ENCODE results near the gene PRDX2.

Gene PRDX2

GRCh38 chr19:12783849-12784393, 17.7 kb downstream of the PRDX2 start:
- Mint-ChIP-seq H3K27me3 (ENCODE audit: low read depth) (no peaks in the 10 kb centered on the region), H3K4me1 (peaks cover 29% of the 10 kb centered on the region), H3K36me3 (ENCODE audit: low read depth) (no peaks in the 10 kb centered on the region), H3K9me3 (no peaks in the 10 kb centered on the region), H3K4me3 (peak overlapping the region; percentile 73 to 83 (median 81)), H3K27ac (peak overlapping the region in 1 of 3 experiments; percentile 85)
- no peak for TF ChIP-seq CTCF (IDR thresholded peaks at IDR 0.05; ENCODE audit: unreplicated experiment in 3 of 3)

- H3K4me1 Mint-ChIP-seq: peaks cover 29% of the 10 kb centered on the region
- no peak for TF ChIP-seq CTCF (IDR thresholded peaks at IDR 0.05; ENCODE audit: unreplicated experiment in 3 of 3)
- H3K9me3 Mint-ChIP-seq: no peaks in the 10 kb centered on the region
- no peaks in the 10 kb centered on the region for H3K36me3 Mint-ChIP-seq (ENCODE audit: low read depth)
- peak overlapping the region in 1 of 3 experiments; percentile 85 for H3K27ac Mint-ChIP-seq
- no peaks in the 10 kb centered on the region for H3K27me3 Mint-ChIP-seq (ENCODE audit: low read depth)
- H3K4me3 Mint-ChIP-seq: peak overlapping the region; percentile 73 to 83 (median 81)
Measured at GRCh38 chr19:12783291-12783848, 18.2 kb downstream of the PRDX2 start.

- Mint-ChIP-seq H3K9me3 (no peaks in the 10 kb centered on the region), H3K27me3 (ENCODE audit: low read depth) (no peaks in the 10 kb centered on the region), H3K27ac (peak overlapping the region in 2 of 3 experiments; percentile 97 to 98), H3K36me3 (ENCODE audit: low read depth) (no peaks in the 10 kb centered on the region), H3K4me1 (peaks cover 25% of the 10 kb centered on the region), H3K4me3 (peak overlapping the region; percentile 87 to 88 (median 87))
- TF ChIP-seq CTCF (IDR thresholded peaks at IDR 0.05; ENCODE audit: unreplicated experiment in 3 of 3): no peak
Measured at GRCh38 chr19:12782424-12783290, 18.9 kb downstream of the PRDX2 start.

- no peaks in the 10 kb centered on the region for H3K9me3 Mint-ChIP-seq
- H3K4me1 Mint-ChIP-seq: peaks cover 30% of the 10 kb centered on the region
- TF ChIP-seq CTCF (IDR thresholded peaks at IDR 0.05; ENCODE audit: unreplicated experiment in 3 of 3): no peak
Measured at GRCh38 chr19:12782174-12782423, 19.5 kb downstream of the PRDX2 start.

GRCh38 chr19:12779162-12779993, 22.2 kb downstream of the PRDX2 start:
- H3K27ac Mint-ChIP-seq: peak overlapping the region; percentile 99 to 100 (median 99)
- TF ChIP-seq CTCF (IDR thresholded peaks at IDR 0.05; ENCODE audit: unreplicated experiment in 3 of 3): no peak
- no peaks in the 10 kb centered on the region for H3K36me3 Mint-ChIP-seq (ENCODE audit: low read depth)
- H3K4me1 Mint-ChIP-seq: peaks cover 30% of the 10 kb centered on the region
- peak overlapping the region; percentile 81 to 91 (median 88) for H3K4me3 Mint-ChIP-seq
- H3K27me3 Mint-ChIP-seq (ENCODE audit: low read depth): no peaks in the 10 kb centered on the region
- no peaks in the 10 kb centered on the region for H3K9me3 Mint-ChIP-seq

More at GRCh38 chr19:12782174-12782423, 19.5 kb downstream of the PRDX2 start:
- peak overlapping the region in 2 of 3 experiments; percentile 97 to 98 for H3K27ac Mint-ChIP-seq
- no peaks in the 10 kb centered on the region for H3K36me3 Mint-ChIP-seq (ENCODE audit: low read depth)
- H3K27me3 Mint-ChIP-seq (ENCODE audit: low read depth): no peaks in the 10 kb centered on the region
- H3K4me3 Mint-ChIP-seq: peak overlapping the region; percentile 87 to 88 (median 87)
